ENCODE results near the gene PTCD2.
A peak's percentile ranks its signal among the peaks of the same experiment; 100 is the strongest.
"Not testable (repeated sequence)": the region's sequence is repeated elsewhere in the genome, so short reads cannot be mapped to it uniquely, and the experiment has no call there.

Gene PTCD2

GRCh38 chr5:72383280-72383679 is 63.1 kb downstream of the PTCD2 start:
- DNase-seq: no peak

GRCh38 chr5:72383726-72384125 is 63.6 kb downstream of the PTCD2 start:
- no peak for DNase-seq

- no peak for DNase-seq
These were observed 66.5 kb downstream of the PTCD2 start for GRCh38 chr5:72386639-72387038.

- DNase-seq: no peak
These were observed 67.8 kb downstream of the PTCD2 start for GRCh38 chr5:72387985-72388384.

GRCh38 chr5:72388646-72389045 is 68.5 kb downstream of the PTCD2 start:
- DNase-seq: no peak

GRCh38 chr5:72390836-72391235 is 70.7 kb downstream of the PTCD2 start:
- no peak for DNase-seq

- DNase-seq: no peak
These were observed 72.2 kb downstream of the PTCD2 start for GRCh38 chr5:72392326-72392733.

- DNase-seq: no peak
These were observed 72.9 kb downstream of the PTCD2 start for GRCh38 chr5:72393052-72393451.

- no peak for DNase-seq
These were observed 74.5 kb downstream of the PTCD2 start for GRCh38 chr5:72394688-72395087.

- DNase-seq: no peak
These were observed 77.7 kb downstream of the PTCD2 start for GRCh38 chr5:72397836-72398235.

GRCh38 chr5:72400950-72401349 is 80.8 kb downstream of the PTCD2 start:
- no peak for DNase-seq

GRCh38 chr5:72402381-72402890 is 82.3 kb downstream of the PTCD2 start:
- DNase-seq: peak; percentile 33

- DNase-seq: no peak
These were observed 82.9 kb downstream of the PTCD2 start for GRCh38 chr5:72402959-72403628.

GRCh38 chr5:72404771-72405170 is 84.6 kb downstream of the PTCD2 start:
- not testable (repeated sequence) for DNase-seq

GRCh38 chr5:72407078-72407477 is 86.9 kb downstream of the PTCD2 start:
- no peak for DNase-seq

GRCh38 chr5:72407541-72407940 is 87.4 kb downstream of the PTCD2 start:
- no peak for DNase-seq

- DNase-seq: no peak
These were observed 88.0 kb downstream of the PTCD2 start for GRCh38 chr5:72408127-72408526.

- no peak for DNase-seq
These were observed 88.4 kb downstream of the PTCD2 start for GRCh38 chr5:72408603-72409002.

- no peak for DNase-seq
These were observed 90.6 kb downstream of the PTCD2 start for GRCh38 chr5:72410688-72411295.

GRCh38 chr5:72412283-72413055 is 92.3 kb downstream of the PTCD2 start:
- DNase-seq: no peak

- no peak for DNase-seq
These were observed 95.6 kb downstream of the PTCD2 start for GRCh38 chr5:72415616-72416325.

- DNase-seq: no peak
These were observed 97.3 kb downstream of the PTCD2 start for GRCh38 chr5:72417333-72418062.

All from T1000 (cell line).